ENCODE measurements around the gene PDE6B.

The PDE6B gene

DNA sequence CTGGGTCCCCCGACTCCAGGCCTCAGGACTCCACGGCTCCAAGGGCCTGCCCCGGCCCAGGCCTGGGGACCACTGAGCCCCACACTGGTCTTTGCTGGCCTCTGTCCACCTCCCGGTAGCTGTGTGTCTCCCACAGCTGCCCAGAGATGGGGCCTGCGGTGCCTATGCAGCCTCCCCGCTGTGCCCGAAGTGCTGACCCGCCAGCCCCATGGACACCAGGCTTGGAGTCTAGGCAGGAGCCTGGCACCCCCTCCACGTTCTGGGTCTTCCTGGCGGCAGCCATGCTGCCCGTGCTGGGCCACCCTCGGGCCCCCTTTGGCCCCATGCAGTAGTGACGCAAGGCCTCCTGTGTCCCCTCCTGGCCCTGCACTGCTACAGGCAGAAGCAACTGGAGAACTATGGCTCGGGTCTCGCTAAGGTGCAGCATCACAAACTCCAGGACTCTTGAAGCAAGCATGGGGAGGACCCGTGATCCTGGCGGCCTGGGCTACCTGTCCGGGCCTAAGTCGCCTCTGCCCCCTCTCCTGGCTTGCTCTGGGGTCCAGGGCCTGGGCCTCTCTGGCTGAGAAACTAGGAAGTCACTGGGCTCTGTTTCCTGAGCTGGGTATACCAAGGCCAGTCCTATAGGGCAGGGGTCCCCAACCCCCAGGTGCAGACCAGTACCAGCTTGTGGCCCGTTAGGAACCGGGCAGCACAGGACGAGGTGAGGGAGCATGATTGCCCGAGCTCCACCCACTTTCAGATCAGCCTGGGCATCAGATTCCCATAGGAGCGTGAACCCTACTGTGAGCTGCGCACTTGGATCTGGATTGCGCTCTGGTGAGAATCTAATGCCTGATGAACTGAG lies 49.9 kb downstream of the PDE6B start:
- DNase-seq = no peak

DNA sequence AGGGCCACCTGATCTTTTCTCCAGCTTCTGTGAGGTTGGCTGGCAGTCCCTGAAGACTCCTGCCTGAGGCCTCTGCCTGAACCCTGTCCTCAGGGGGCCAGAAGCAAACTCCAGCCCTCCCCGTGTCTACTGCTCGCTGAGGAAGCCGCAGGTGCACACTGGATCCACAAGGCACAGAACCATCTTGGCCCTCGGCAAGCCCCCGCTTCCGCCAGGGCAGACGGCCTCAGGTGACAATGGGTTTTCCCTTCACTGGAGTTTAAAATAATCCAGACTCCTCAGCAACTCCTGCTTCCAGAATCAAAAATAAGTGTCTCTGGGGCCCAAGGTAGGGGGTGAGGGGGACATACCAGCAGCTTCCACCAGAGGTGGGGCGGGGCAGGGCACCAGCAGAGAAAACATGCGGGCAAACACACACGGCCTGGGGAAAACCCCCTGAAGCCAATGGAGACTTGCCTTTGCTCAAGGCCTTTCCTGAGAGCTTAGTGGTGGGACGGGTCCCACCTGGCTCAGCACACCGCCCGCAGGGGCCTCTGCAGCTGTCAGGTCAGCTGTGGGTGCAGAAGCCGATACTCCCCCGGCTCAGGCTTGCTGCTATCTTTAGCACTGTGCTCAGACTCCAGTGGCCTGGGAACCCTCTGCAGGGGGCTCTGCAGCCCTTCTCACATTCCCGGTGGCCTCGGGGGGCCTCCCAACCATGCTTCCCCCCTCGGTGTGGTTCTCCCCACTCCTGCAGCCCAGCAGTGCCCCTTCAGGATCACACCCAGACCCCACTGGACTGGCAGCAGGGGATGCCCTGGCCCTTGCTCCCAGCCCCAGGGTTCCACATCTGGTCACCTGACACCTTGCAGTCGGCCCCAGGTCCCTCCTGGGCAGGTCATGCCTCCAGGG lies 50.9 kb downstream of the PDE6B start:
- DNase-seq = no peak

DNA sequence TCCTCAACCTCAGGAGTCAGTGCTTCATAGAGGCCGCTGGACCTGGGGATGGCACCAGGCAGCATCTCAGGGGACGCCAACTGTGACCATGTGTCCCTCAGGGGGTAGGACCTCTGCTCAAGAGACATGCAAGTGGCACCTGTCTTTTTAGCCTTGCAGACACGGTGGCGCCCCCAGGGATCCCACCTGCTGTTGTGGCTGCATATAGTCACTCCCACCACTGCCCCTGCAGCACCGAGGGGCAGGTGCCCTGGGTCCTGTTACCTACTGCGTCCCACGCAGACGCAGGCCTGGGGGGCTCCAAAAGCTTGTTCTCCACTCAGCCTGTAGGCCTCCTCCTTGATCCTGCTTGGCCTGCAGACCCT lies 51.5 kb downstream of the PDE6B start:
- DNase-seq = no peak

DNA sequence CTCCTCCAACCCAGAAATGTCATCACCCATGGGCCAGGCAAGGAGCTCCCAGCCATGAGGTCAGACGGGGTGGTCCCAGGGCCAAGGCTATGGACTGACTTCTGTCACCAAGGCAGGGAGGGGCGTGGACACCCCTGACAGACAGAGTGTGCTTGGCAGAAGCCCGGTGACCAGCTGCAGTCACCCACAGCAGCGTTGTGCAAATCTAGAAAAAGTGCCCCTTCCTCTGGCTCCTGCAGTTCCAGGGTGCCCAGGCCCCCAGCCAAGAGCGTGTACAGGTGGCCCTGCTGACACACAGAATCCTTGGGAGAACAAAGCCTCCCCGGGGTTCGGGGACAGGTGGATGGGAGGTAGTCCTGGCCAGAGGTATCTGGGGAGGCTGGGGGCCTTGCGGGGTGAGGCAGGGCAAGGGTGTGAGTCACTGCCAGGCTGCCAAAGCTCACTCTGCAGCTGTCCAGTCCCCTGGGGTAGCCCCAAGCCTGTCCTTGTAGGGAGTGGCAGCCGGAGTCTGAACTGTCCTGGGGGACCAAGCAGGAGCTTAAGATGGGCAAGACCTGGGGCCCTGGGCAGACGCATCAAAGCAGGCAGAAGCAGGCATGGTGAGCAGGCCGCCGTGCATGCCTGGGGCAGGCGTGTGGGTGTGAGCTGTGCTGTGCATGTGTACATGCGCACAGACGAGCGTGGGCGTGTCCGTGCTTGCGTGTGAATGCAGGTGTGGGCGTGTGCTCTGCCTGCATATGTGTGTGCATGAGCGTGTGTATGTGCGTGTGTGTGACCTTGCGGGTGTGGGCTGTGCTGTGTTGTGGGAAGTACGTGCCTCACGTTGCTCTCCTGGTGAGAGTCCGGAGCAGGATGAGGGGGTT lies 52.3 kb downstream of the PDE6B start:
- DNase-seq = no peak

DNA sequence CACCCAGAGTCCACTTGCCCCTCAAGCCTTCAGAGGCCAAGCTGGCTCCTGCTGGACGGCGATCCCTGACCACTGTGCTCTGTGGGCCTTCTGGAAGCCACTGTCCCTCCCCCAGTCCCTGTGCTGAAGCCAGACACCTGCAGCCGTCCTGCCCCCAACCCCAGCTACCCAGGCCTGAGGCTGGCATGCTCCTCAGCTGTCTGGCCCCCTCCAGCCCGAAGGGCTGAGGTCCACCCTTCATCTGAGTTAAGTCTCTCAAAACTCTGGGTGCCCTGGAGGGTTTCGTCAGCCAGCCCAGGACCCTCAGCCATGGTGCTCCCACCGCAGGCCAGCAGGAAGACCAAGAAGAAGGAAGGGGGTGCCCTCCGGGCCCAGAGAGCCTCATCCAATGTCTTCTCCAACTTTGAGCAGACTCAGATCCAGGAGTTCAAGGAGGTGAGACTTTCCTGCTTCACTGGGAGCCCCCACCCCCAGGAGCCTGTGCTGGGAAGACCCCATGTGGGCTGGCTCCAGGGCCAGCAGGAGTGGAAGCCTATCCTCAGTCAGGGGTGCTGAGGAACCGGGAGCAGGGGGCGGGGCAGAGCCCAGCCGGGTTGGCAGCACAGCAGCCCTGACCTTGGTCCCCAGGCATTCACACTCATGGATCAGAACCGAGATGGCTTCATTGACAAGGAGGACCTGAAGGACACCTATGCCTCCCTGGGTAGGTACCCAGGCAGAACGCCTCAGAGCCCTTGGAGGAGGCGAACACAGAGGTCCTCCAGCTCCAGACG lies 53.1 kb downstream of the PDE6B start:
- DNase-seq = no peak

DNA sequence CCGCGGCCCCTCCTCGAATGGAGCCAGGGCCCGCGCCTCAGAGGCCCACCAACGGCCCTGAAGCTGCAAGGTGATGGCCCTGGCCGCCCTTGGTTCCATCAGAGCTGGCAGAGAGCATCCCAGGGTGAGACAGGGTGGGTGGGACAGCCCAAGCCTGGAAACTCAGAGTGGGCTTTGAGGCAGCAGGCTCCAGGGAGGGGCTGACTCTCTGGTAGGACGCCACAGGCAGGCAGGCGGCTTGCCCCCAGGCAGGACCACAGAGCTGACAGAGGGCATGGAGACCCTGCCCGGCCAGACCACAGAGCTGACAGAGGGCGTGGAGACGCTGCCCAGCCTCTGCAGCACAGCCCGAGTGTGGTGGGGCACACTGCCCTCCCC lies 53.7 kb downstream of the PDE6B start:
- no peak for DNase-seq

DNA sequence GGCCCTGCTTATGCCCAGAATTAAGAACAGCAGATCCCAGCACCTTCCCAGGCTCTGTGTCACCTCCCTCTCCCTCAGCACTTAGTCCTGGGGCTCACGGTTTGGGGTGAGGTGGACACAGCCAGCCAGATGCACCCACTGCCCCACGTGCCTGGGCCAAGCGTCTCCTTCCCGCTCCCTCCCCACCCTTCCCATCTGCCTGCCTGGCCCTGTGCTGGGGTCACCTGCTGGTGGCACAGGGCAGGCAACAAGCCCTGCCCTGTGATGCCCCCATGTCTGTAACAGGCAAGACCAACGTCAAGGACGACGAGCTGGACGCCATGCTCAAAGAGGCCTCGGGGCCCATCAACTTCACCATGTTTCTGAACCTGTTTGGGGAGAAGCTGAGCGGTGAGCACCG lies 54.3 kb downstream of the PDE6B start:
- no peak for DNase-seq

DNA sequence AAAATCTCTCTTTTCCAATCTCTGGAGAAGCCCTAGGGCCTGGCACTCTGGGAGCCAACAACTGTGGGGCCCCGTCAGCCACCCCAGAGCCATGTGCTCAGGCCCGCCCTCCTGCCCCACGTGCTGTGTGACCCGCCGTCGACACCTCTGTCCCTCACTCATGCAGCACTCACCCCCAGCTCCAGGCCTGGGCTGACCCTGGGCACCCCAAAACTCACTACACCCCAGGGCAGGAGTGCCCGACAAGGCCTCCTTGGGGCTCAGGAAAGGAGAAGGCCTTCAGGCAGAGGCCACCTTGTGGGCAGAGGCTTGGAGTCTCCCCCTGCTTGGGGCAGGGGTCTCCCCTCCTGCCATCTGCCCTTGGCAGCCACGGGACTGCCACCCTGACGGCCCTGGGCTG lies 54.7 kb downstream of the PDE6B start:
- DNase-seq = no peak

DNA sequence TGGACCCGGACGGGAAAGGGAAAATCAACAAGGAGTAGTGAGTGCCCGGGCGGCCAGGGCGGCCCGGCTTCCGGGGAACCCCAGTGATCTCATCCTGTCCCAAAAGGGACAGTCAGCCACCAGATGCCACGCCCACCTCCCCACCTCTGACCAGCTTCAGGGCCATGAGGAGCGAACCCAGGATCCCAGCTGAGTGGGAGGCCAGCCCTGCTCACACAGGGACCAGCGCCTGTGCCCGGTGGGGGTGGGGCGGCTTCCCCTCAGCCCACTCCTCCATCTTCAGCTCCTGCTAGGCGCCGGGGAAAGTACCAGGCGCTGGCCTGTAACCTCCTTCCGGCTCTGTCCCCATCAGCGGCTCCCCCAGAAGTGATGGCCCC lies 55.2 kb downstream of the PDE6B start:
- no peak for DNase-seq

DNA sequence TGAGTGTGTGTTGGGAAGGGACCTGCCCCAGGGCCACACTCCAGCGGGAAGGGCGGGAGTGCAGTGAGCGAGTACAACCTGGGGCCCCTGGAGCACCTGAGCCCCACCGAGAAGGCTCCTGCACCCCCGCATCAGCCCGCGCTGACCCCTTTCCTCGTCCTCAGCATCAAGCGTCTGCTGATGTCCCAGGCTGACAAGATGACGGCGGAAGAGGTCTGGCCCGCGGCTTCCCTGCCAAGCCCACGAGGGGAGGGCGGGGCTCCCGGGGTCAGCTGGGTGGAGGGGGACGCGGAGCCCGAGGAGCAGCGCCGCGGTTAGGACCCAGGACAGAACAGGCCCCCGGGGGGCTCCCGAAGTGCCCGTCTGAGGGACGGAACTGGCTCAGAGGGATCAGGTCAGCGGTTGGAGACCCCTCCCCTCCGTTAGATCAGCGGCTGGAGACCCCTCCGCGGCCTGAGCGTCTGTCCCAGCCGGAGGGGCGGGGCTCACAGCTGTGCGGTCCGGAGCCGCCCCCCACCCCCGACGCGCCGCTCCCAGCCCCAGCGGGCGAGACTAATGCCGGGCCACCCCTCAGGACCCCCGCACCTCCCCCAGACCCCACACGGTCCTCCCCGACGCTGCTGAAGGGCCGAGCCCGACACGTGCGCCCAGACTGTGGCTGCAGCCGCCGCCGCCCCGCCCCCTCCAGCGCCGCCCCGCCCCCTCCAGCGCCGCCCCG lies 55.7 kb downstream of the PDE6B start:
- peak; percentile 37 for DNase-seq

DNA sequence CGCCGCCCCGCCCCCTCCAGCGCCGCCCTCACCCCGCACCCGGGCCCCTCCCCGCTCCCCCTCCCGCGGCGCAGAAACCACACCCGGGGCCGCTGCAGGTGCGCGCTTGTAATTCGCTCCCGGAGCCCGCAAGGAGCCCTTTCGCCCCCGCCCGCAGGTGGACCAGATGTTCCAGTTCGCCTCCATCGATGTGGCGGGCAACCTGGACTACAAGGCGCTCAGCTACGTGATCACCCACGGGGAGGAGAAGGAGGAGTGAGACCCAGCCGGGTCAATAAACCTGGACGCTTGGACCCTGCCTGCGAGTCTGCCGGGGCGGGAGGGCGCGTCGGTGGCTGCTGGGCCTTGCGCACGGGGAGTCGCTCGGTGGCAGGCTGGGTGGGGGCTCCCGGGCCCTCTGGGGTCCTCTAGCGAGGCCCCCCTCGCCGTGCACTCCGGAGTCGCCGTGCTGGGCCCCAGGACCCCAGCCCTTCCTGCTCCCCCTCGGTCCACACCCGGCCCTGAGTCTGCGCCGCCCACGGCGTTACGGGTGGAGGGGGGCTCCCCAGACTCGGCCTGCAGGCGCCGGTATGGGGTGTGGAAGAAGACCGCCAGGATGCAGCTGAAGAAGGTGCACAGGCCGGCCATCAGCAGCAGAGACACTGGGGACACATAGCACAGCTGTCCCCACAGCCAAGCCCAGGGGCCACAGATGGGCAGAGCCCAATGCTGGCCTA lies 56.5 kb downstream of the PDE6B start:
- no peak for DNase-seq

DNA sequence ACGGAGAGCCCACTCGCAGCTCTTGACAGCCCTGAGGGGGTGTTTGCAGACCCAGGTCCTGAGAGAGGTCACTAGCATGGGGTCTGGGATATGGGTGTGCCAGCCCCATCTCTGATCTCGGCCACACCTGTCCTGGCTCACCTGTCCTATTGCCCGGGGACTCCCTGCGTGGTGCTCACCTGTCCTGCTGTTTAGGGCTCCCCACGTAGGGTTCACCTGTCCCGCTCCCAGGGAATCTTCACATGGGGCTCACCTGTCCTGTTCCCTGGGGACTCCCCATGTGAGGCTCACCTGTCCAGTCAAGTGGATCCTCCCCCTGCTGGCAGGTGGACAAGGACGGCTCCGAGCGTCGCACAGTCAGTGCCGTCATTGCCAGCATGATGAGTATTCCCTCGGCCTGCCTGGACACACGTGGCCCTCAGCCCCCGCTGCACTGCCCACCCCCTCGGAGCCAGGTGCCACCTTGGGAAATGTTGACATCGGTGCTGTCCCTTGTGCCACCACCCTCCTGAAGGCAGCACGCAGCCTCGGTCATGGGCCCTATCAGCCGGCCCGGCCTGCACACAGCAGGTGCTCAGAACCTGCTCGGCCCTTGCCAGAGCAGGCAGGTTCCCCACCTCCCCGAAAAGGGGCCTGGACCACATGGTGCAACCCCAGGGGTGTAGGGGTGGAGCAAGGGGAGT lies 57.3 kb downstream of the PDE6B start:
- no peak for DNase-seq

DNA sequence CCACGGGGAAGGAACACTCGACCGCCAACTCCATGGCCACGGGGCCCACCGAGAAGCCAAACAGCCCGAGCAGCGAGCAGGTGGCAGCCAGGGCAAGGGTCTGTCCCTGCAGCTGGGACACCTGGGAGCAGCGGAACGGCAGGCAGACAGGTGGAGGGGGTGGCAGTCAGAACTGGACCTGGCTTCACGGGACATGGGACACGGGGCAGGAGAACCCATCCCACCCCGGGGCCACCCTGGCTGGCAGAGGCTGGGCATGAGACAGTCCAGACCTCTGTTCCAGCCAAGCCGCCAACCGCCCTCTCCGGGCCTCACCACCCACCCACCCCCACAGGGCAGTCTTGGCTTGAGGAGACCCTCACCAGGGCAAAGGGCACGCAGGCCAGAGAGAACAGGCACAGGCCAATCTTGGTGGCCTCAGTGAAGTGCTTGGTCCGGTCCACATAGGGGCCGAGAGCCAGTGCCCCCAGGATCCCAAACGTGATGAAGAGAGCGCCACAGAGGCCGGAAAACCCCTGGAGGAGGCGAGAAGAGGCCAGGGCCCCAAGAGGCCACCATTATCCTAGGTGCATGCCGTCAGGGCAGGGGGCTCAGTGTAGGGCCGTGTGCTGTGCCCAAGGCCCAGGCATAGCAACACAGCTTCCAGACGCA lies 58.0 kb downstream of the PDE6B start:
- no peak for DNase-seq

DNA sequence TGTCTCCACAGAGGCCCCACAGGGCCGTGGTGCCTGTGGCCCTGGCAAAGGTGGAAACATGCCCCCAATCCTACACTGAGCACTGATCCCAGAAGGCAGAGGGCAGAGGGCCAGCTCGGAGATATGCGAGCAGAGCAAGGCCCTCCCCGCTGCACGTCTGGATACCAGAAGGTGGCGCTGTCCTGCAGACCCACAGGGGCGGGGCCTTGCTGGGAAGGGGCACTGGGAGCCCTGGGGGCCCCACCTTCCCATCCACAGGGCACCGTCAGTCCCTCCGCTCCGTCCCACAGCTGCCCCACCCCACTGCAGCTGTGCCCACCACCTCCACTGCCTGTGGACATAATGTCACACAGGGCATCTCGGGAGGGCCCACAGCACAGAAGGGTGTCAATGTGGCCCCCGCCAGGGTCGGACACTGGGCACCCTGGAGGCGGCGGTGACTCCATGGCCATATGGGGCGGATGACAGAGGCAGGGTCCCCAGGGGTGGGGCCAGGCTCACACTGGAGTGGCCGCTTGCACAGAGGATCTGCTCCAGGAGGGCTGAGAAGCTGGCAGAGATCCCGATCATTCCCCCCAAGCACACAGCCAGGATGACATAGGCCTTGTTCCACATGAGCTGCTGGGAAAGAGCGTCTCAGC lies 58.7 kb downstream of the PDE6B start:
- peak; percentile 37 for DNase-seq

DNA sequence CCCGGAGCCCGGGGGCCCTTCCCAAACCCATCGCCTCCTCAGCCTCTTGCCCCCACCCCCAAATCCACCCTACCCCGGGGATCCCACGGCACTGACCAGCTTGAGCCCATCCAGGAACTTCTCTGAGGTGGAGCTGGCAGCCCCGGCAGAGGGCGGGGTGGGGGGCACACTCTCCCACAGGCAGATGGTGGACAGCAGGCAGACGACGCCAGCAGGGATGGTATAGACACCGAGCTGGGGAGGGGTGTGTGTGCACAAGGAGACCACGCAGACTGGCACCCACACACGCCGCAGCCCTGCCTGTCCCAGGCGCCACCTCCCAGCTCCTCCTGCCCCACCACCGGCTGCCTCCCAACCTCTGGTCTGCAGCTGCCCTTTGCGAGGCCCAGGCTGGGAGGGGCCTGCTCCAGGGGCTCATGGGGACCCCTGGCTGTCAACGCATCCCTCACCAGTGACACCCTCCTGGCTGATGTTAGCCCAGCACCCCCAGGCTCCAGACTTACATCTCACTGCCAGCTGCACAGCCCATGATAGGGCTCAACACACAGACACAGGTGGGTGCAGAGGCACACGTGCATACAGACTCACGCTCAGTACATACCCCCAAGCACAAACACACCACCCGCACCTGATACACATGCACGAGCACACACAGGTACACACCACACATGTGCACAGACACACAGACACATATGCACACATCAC lies 59.4 kb downstream of the PDE6B start:
- DNase-seq = no peak

DNA sequence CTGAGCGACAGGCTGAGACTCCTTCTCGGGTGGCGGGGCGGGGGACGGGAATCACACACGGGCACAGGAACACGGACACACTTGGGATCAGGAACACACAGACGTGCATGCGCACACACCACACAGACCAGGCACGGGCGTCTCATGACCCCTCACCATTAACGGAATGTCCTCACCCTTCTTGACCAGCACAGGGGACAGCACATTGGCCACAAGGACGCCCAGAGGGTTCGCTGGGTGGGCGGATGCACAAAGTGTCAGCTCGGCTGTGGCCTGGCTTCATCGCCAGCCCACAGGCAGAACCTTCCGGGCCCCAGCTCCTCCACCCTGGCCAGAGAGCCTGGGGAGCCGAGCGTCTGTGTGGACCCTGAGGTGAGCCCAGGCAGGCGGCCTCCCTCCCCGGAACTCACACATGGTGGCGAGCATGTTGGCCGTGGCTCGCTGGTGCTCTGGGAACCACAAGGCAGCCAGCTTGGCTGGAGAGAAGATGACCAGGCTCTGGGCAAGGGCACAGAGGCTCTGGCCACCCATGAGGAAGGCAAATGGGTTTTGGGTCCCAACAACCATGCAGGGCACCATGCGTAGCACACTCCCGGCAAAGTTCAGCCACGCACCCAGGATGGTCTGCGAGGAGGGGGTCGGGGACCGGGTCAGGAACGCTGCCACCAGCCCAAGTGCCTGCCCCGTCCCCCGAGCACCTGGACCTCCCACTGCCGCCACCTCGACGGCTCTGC lies 60.5 kb downstream of the PDE6B start:
- no peak for DNase-seq

DNA sequence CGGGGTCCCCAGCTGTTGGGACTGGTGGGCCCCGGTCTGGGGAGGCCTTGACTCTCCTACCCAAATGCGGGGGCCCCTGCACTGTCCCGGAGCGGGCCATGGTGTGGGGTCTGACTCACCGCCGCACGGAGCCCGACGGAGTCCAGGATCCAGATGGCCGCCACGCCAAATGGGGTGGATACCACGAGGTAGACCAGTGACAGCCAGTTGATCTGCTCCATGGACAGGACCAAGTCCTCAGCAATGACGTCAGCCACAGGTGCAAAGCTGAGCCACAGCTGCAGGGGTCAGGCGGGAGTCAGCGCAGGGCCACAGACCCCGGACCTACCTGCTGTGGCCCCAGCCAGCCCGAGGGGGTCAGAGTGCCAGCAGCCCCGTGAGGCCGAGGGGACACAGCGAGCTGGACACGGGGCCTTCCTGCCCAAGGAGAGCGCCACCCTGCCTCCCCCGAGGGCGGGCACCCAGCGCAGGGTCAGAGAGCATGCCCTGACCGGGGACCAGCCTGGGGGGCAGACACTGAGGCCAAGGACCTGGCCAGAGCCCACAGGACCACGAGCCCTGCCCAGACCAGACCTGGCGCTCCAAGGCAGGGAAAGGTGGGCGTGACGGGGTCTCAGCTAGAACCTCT lies 61.2 kb downstream of the PDE6B start:
- no peak for DNase-seq

All from fibroblast of upper back skin (primary cell).